Mammary epithelial cell (primary cell): ENCODE results near the gene TMEM35A.

Source experiments
- EZH2 ChIP-seq: IDR thresholded peaks from 2 replicates; pipeline ENCODE4 v1.6.1; 2012; ENCODE audit warnings: low read length, inconsistent platforms, borderline replicate concordance
- TF ChIP-seq, protein P1 (sequence below), 2 donors: IDR thresholded peaks in 1 of 2; conservative IDR thresholded peaks in 1 of 2; 2 replicates each; pipeline ENCODE4 v1.5.1; 2011 to 2012; ENCODE audit warnings: inconsistent platforms in 2 of 2, low read length in 2 of 2, mild to moderate bottlenecking in 2 of 2, control low read depth in 1 of 2, low read depth in 1 of 2; ENCODE audit not compliant: insufficient read depth in 1 of 2; ENCODE audit errors: extremely low read depth in 1 of 2

DNA sequence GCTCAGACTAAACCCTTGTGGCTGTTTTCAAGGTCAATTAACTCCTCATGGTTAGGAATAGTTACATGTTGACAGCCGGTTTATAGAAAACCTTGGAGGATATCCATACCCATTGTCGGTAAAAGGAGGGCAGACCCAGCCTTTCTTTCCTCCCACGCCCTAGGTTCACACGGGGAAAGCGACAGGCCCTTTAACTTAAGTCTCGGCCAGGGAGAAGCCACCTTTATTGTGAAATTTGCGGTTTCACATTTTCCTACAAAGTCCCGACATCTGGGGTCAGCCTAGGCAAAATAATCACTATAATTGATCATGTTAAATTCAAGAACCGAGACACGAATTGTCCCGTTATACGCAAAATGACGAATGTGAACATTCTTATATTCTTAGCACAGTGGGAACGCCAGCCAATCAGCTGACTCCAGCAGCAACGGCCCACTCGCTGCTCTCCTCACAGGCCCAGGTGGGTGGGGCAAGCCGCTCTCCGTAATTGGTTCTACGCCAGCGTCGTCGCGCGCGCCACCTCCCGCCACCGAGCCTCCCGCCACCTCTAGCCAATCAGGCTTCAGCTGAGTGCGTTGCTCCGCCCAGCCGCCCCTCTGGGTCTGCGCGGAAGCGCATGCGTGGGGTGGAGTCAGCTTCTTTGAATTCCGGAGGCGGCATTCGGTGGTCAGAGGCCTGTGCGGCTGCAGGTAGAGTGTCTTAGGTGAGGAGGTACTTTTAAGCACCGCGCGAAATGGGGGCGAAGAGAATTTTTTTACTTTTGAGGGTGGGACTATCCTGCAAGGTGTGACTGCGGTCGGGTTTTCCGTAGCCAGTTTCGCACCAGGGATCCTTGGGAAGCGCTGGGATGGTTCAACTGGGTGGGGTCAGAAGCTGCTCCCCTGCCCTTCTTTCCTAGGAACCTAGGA is 19.1 kb downstream of the TMEM35A start, which contains the start of gene CENPI:
- TF ChIP-seq, protein P1, sequence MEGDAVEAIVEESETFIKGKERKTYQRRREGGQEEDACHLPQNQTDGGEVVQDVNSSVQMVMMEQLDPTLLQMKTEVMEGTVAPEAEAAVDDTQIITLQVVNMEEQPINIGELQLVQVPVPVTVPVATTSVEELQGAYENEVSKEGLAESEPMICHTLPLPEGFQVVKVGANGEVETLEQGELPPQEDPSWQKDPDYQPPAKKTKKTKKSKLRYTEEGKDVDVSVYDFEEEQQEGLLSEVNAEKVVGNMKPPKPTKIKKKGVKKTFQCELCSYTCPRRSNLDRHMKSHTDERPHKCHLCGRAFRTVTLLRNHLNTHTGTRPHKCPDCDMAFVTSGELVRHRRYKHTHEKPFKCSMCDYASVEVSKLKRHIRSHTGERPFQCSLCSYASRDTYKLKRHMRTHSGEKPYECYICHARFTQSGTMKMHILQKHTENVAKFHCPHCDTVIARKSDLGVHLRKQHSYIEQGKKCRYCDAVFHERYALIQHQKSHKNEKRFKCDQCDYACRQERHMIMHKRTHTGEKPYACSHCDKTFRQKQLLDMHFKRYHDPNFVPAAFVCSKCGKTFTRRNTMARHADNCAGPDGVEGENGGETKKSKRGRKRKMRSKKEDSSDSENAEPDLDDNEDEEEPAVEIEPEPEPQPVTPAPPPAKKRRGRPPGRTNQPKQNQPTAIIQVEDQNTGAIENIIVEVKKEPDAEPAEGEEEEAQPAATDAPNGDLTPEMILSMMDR (conservative IDR thresholded peaks at IDR 0.05 in 1 of 2, IDR thresholded peaks at IDR 0.05 in 1 of 2; ENCODE audit: extremely low read depth in 1 of 2, insufficient read depth in 1 of 2, low read depth in 1 of 2, low read length in 2 of 2) = no peak
- no peak for TF ChIP-seq EZH2
